Thymus (tissue), 11 donors: ENCODE data around the gene BSN. TPM values are rescaled to one million over a fixed set of nuclear protein-coding genes. Genes with fewer than 3 reads are reported as not detected.
A peak's percentile ranks its signal among the peaks of the same experiment; 100 is the strongest.

Experiments used
- DNase-seq, 9 donors: peaks; one replicate each; pipeline ENCODE4 v3.0.0-alpha.2; 2013; ENCODE audit warnings: low spot score in 9 of 9, low read depth in 6 of 9, missing footprints in 1 of 9
- H3K27ac ChIP-seq, 2 donors: one replicate each; pipeline ENCODE4 v1.5.1; 2013; ENCODE audit warnings: control low read depth in 1 of 2, low read depth in 1 of 2, low read length in 1 of 2, mild to moderate bottlenecking in 1 of 2, moderate library complexity in 1 of 2
- H3K27me3 ChIP-seq, 2 donors: one replicate each; pipeline ENCODE4 v1.5.1; 2013; ENCODE audit warnings: low read length in 1 of 2; ENCODE audit not compliant: control insufficient read depth in 2 of 2, insufficient read depth in 1 of 2
- H3K36me3 ChIP-seq, 2 donors: one replicate each; pipeline ENCODE4 v1.5.1; 2013; ENCODE audit warnings: low read length in 1 of 2, mild to moderate bottlenecking in 1 of 2, moderate library complexity in 1 of 2; ENCODE audit not compliant: control insufficient read depth in 2 of 2, insufficient read depth in 2 of 2
- H3K4me1 ChIP-seq, 2 donors: one replicate each; pipeline ENCODE4 v1.5.1; 2013; ENCODE audit warnings: low read length in 2 of 2; ENCODE audit not compliant: control insufficient read depth in 2 of 2, insufficient read depth in 2 of 2
- H3K4me3 ChIP-seq, 2 donors: one replicate each; pipeline ENCODE4 v1.5.1; 2013; ENCODE audit warnings: low read length in 2 of 2, control low read depth in 1 of 2, mild to moderate bottlenecking in 1 of 2
- H3K9me3 ChIP-seq, 2 donors: one replicate each; pipeline ENCODE4 v1.5.1; 2013; ENCODE audit warnings: low read length in 1 of 2, mild to moderate bottlenecking in 1 of 2; ENCODE audit not compliant: control insufficient read depth in 2 of 2, insufficient read depth in 1 of 2
- WGBS: extraction: QIAGEN DNeasy Blood & Tissue Kit; methylation state at CpG from one replicate; pipeline ENCODE4 v1.1.7; 2013; 5-methylcytosine and 5-hydroxymethylcytosine counted together
- polyA plus RNA-seq: library from polyadenylated mRNA; stranded (reverse); fragments of 200-250 nt; gene quantifications from one replicate; pipeline ENCODE4 v1.2.3, GENCODE V29; 2013
- total RNA-seq: library from RNA; stranded (reverse); fragments of 120-200 nt; gene quantifications from one replicate; pipeline ENCODE4 v1.2.4, GENCODE V29; 2013
- donor health status: healthy.

Gene BSN
- total and polyA plus RNA-seq, 2 donors, result 0.09 TPM

GRCh38 chr3:49712631-49713317 is 158.5 kb downstream of the BSN start:
- Histone ChIP-seq H3K27me3 (no peaks in the 10 kb centered on the region), H3K9me3 (no peaks in the 10 kb centered on the region), H3K4me3 (no peak overlapping the region), H3K4me1 (peaks cover 18 to 37% of the 10 kb centered on the region in 2 donors), H3K27ac (peak overlapping the region; percentile 3 to 71), H3K36me3 (peaks cover 16 to 24% of the 10 kb centered on the region in 2 donors)
- 27% methylated on average over 7 of the region's 7 CpGs for WGBS
- peak in 3 of 9 donors; percentile 53 to 67 (median 67) for DNase-seq

GRCh38 chr3:49713336-49714105 is 159.2 kb downstream of the BSN start:
- H3K27ac ChIP-seq, result peak overlapping the region in 1 of 2 donors; percentile 71
- WGBS, result 95% methylated on average over 25 of the region's 25 CpGs
- H3K27me3 ChIP-seq, result peaks cover 0 to 4% of the 10 kb centered on the region in 2 donors
- no peak overlapping the region for H3K4me3 ChIP-seq
- peaks cover 22 to 40% of the 10 kb centered on the region in 2 donors for H3K4me1 ChIP-seq
- peaks cover 11 to 22% of the 10 kb centered on the region in 2 donors for H3K36me3 ChIP-seq
- DNase-seq, result no peak
- no peaks in the 10 kb centered on the region for H3K9me3 ChIP-seq

DNA sequence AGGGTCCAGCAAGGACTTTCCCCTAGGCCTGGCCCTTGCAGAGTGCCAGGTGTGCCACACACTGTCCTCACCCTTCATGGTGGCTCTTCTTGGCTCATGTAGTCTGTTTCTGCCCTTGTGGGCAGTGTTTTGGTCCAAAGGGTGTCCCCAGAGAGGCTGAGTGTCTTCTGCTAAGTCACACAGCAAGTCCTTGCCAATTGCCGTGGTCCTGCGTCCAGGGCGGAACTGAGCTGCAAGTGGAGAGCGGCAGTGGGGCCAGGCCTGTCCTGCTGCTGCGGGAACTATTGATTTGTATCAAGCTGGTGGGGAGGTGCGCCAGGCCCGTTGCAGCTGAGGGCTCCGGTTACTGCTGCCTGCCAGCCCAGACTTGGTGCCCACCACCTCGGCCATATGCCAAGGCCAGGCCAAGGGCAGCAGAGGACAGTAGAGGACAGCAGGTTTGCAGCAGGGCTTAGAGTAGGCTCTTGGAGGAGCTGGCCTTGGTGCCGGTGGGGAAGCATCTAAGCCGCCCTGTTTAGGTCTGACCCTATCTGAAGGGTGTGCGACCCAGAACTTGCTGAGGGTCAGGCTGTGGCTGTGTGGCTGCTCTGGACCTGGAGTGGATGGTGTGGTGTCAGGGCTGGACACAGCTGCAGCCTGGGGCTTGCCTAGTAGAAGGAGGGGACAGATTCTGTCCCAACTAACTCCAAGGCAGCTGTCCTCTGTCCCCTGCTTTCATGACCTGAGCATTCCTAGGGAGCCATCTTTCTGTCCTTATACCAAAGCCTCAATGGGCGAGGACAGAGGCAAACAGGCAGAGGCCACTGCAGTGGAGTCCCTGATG is 160.7 kb downstream of the BSN start:
- no peak for DNase-seq
- H3K36me3 ChIP-seq, result peaks cover 11 to 20% of the 10 kb centered on the region in 2 donors
- no peaks in the 10 kb centered on the region for H3K9me3 ChIP-seq
- H3K27me3 ChIP-seq, result peaks cover 0 to 6% of the 10 kb centered on the region in 2 donors
- peaks cover 24 to 51% of the 10 kb centered on the region in 2 donors for H3K4me1 ChIP-seq
- WGBS, result 94% methylated on average over 13 of the region's 13 CpGs
- H3K4me3 ChIP-seq, result no peak overlapping the region
- H3K27ac ChIP-seq, result no peak overlapping the region

DNA sequence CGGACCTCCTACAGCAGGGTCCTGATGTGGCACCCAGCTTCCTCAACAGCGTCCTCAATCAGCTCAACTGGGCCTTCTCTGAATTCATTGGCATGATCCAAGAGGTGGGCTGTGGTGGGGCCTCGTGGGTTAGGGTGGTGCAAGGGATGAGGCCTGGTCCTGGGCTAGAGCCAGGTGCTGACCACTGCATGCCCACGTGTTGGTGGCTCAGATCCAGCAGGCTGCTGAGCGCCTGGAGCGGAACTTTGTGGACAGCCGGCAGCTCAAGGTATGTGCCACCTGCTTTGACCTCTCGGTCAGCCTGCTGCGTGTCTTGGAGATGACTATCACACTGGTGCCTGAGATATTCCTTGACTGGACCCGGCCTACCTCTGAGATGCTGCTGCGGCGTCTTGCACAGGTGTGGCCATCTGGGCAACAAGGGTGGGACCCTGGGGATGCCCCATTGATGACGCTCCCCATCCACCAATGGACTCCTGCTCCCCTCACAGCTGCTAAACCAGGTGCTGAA is 161.4 kb downstream of the BSN start:
- Histone ChIP-seq H3K9me3 (no peaks in the 10 kb centered on the region), H3K36me3 (peaks cover 12 to 24% of the 10 kb centered on the region in 2 donors), H3K27ac (no peak overlapping the region), H3K4me3 (no peak overlapping the region), H3K4me1 (peaks cover 24 to 53% of the 10 kb centered on the region in 2 donors), H3K27me3 (peaks cover 0 to 6% of the 10 kb centered on the region in 2 donors)
- 99% methylated on average over 13 of the region's 13 CpGs for WGBS
- no peak for DNase-seq

GRCh38 chr3:49716169-49716568 is 161.9 kb downstream of the BSN start:
- Histone ChIP-seq H3K4me3 (no peak overlapping the region), H3K4me1 (peaks cover 22 to 49% of the 10 kb centered on the region in 2 donors), H3K27me3 (peaks cover 0 to 6% of the 10 kb centered on the region in 2 donors), H3K27ac (no peak overlapping the region), H3K36me3 (peaks cover 17 to 29% of the 10 kb centered on the region in 2 donors), H3K9me3 (no peaks in the 10 kb centered on the region)
- DNase-seq, result no peak
- 97% methylated on average over 7 of the region's 7 CpGs for WGBS

GRCh38 chr3:49716691-49717210 is 162.5 kb downstream of the BSN start:
- Histone ChIP-seq H3K27ac (no peak overlapping the region), H3K4me1 (peaks cover 16 to 43% of the 10 kb centered on the region in 2 donors), H3K4me3 (no peak overlapping the region), H3K27me3 (peaks cover 0 to 6% of the 10 kb centered on the region in 2 donors), H3K36me3 (peaks cover 23 to 35% of the 10 kb centered on the region in 2 donors), H3K9me3 (no peaks in the 10 kb centered on the region)
- 94% methylated on average over 16 of the region's 16 CpGs for WGBS
- no peak for DNase-seq

- Histone ChIP-seq H3K36me3 (peaks cover 29 to 41% of the 10 kb centered on the region in 2 donors), H3K27ac (no peak overlapping the region), H3K9me3 (no peaks in the 10 kb centered on the region), H3K4me3 (no peak overlapping the region), H3K4me1 (peaks cover 14 to 38% of the 10 kb centered on the region in 2 donors), H3K27me3 (peaks cover 0 to 6% of the 10 kb centered on the region in 2 donors)
- no peak for DNase-seq
- 96% methylated on average over 14 of the region's 14 CpGs for WGBS
Measured at GRCh38 chr3:49717211-49717958, 163.1 kb downstream of the BSN start.
